CD4-positive, alpha-beta memory T cell (primary cell): ENCODE data around the gene STRN. TPM values are rescaled to one million over a fixed set of nuclear protein-coding genes. Genes with fewer than 3 reads are reported as not detected.

Source experiments
- CTCF ChIA-PET: fragments of 350-600 bp; sonication (Branson Sonifier 250); formaldehyde crosslinking; loops from one replicate; lab custom pipeline; 2021; ENCODE audit warnings: inconsistent platforms; ENCODE audit not compliant: partially characterized antibody; lab: Charles Lee
- POLR2A ChIA-PET: fragments of 350-600 bp; sonication (Branson Sonifier 250); formaldehyde crosslinking; loops from one replicate; lab custom pipeline; 2021; ENCODE audit not compliant: partially characterized antibody; lab: Charles Lee
- DNase-seq, 5 donors: peaks; one replicate each; pipeline versions ENCODE4 v3.0.0 to v3.0.0-alpha.2; 2020 to 2022; ENCODE audit warnings: mixed read lengths in 1 of 5
- H3K27ac ChIP-seq: one replicate; pipeline ENCODE4 v1.7.0; 2013; ENCODE audit warnings: low read depth, low read length
- H3K27me3 ChIP-seq: 2 replicates; pipeline ENCODE4 v1.7.0; 2013; ENCODE audit warnings: mild to moderate bottlenecking, low read length, moderate library complexity; ENCODE audit not compliant: insufficient read depth
- H3K36me3 ChIP-seq: 2 replicates; pipeline ENCODE4 v1.7.0; 2013; ENCODE audit warnings: mild to moderate bottlenecking, low read length, moderate library complexity; ENCODE audit not compliant: insufficient read depth
- H3K4me1 ChIP-seq: 2 replicates; pipeline ENCODE4 v1.7.0; 2013; ENCODE audit warnings: mild to moderate bottlenecking, low read length, moderate library complexity; ENCODE audit not compliant: insufficient read depth
- H3K4me3 ChIP-seq, 2 donors: one replicate each; pipeline ENCODE4 v1.7.0; 2013; ENCODE audit warnings: low read length in 2 of 2, mild to moderate bottlenecking in 1 of 2
- H3K9me3 ChIP-seq, 2 donors: one replicate each; pipeline ENCODE4 v1.7.0; 2013; ENCODE audit warnings: low read length in 2 of 2, control low read depth in 1 of 2; ENCODE audit not compliant: control insufficient read depth in 1 of 2
- H3K27ac Mint-ChIP-seq, 7 donors: one replicate each; pipeline ENCODE4 v1.8.0; 2020 to 2021; ENCODE audit warnings: mixed read lengths in 7 of 7, mild to moderate bottlenecking in 6 of 7, inconsistent platforms in 3 of 7, moderate library complexity in 3 of 7
- H3K27me3 Mint-ChIP-seq, 2 donors: one replicate each; pipeline ENCODE4 v1.8.0; 2020 to 2021; ENCODE audit warnings: mixed read lengths in 2 of 2
- H3K36me3 Mint-ChIP-seq, 2 donors: one replicate each; pipeline ENCODE4 v1.8.0; 2020 to 2021; ENCODE audit warnings: mixed read lengths in 2 of 2, inconsistent platforms in 1 of 2, mild to moderate bottlenecking in 1 of 2
- H3K4me1 Mint-ChIP-seq, 4 donors: one replicate each; pipeline ENCODE4 v1.8.0; 2020 to 2021; ENCODE audit warnings: mixed read lengths in 4 of 4, mild to moderate bottlenecking in 1 of 4
- H3K4me3 Mint-ChIP-seq, 8 donors: one replicate each; pipeline ENCODE4 v1.8.0; 2020 to 2021; ENCODE audit warnings: mixed read lengths in 8 of 8, mild to moderate bottlenecking in 7 of 8, moderate library complexity in 6 of 8, inconsistent platforms in 3 of 8
- H3K9me3 Mint-ChIP-seq, 8 donors: one replicate each; pipeline ENCODE4 v1.8.0; 2020 to 2021; ENCODE audit warnings: mixed read lengths in 8 of 8, mild to moderate bottlenecking in 5 of 8, inconsistent platforms in 3 of 8, moderate library complexity in 1 of 8
- intact Hi-C: fragments of 100-400 bp; cut with micrococcal nuclease; formaldehyde crosslinking; loops from one replicate; pipeline ENCODE4 v1.15.1; 2023
- polyA plus RNA-seq, 2 donors: library from polyadenylated mRNA; unstranded; fragments of 300-500 nt; fragmentation: Illumina TruSeq; gene quantifications; one replicate each; pipeline ENCODE4 v1.2.3, GENCODE V29; 2021
- total RNA-seq, 2 experiments: library from RNA; stranded (reverse); gene quantifications; one replicate each; pipeline ENCODE4 v1.2.3, GENCODE V29; 2021

STRN gene
- total and polyA plus RNA-seq, 4 experiments from 2014 or later: 6.7 to 33.4 (median 19.6) TPM

- H3K4me1 Mint-ChIP-seq: peaks cover 10 to 20% (median 16%) of the 10 kb centered on the region in 4 donors
- no peak overlapping the region for H3K27ac Mint-ChIP-seq
- intact Hi-C loops: no loop called here
- Histone ChIP-seq H3K36me3 (no peaks in the 10 kb centered on the region), H3K4me1 (no peaks in the 10 kb centered on the region), H3K27ac (no peak overlapping the region), H3K4me3 (no peak overlapping the region), H3K27me3 (no peaks in the 10 kb centered on the region), H3K9me3 (no peaks in the 10 kb centered on the region)
- CTCF ChIA-PET: interaction anchor here (0.6 to 1.3 kb wide), 2 partner anchors 10 to 1854 kb away, joined by 3 read pairs; no protein-coding TSS in a partner anchor
- POLR2A ChIA-PET: no interaction called here
- peaks cover 10 to 19% of the 10 kb centered on the region in 2 donors for H3K36me3 Mint-ChIP-seq
- no peaks in the 10 kb centered on the region for H3K9me3 Mint-ChIP-seq
- no peak overlapping the region for H3K4me3 Mint-ChIP-seq
- H3K27me3 Mint-ChIP-seq: no peaks in the 10 kb centered on the region
- DNase-seq: no peak
These were observed 48.0 kb downstream of the STRN start for GRCh38 chr2:36918307-36918706.

DNA sequence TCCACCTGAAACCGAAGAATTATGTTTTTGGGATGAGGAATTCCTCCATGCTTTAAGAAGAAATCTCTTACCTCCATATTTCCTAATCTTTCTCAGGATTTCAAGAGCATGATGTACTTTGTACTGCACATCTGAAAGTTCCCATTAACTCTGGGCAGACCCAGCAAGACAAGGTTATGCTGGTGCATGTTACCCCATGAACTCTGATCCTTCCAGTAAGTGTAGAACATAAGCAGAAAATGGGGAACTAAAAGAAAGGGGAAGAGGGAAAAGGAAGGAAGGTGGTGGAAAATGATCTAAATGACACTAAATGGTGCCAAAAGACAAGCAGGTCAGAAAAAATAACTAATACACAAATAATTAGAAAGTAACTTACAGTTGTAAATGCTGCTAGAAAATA, 50.7 kb downstream of the STRN start:
- Histone ChIP-seq H3K36me3 (no peaks in the 10 kb centered on the region), H3K27ac (no peak overlapping the region), H3K9me3 (no peaks in the 10 kb centered on the region), H3K27me3 (no peaks in the 10 kb centered on the region), H3K4me1 (no peaks in the 10 kb centered on the region), H3K4me3 (no peak overlapping the region)
- intact Hi-C loops: no loop called here
- Mint-ChIP-seq H3K27ac (peak overlapping the region in 1 of 7 donors; percentile 11), H3K27me3 (no peaks in the 10 kb centered on the region), H3K36me3 (peaks cover 4 to 10% of the 10 kb centered on the region in 2 donors), H3K9me3 (no peaks in the 10 kb centered on the region), H3K4me1 (peaks cover 0 to 5% (median 5%) of the 10 kb centered on the region in 4 donors), H3K4me3 (no peak overlapping the region)
- ChIA-PET POLR2A (no interaction called here), CTCF (no interaction called here)
- DNase-seq: no peak

DNA sequence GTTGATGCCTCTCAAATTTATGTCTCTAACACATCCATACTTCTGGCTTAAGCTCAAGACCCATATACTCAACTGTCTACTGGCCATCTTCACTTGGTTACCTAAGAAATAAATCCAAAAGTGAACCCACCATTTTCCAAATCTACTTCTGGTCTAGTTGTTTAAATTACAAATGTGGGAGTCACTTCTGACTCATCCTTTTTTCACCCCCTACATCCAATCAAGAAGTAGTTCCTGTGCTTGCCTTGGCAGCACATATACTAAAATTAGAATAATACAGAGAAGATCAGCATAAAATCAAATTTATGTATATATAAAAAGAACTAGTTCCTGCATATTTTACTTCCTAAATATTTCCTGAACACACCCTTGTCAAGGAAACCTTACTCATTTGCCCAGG, 53.6 kb downstream of the STRN start:
- POLR2A ChIA-PET: no interaction called here
- peaks cover 13 to 20% of the 10 kb centered on the region in 2 donors for H3K36me3 Mint-ChIP-seq
- intact Hi-C loops: no loop called here

DNA sequence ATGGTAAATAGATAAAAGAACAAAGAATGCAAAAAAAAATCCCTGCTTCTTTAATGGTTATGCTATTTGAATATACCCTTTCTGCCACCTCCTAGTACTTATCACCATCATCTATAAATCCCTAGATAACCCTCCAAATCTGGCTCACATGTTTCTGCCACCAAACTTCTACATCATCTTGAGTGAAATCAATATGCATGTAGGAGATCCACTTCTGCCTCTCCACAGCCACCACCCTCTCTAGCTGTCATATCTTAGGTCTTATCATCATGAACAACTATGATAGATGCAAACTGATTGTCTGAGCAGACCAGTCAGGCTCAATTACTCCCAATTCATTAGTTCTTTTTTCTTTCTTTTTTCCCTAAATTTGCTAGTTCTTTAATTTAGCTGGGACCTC, 55.3 kb downstream of the STRN start:
- CTCF ChIA-PET: no interaction called here
- DNase-seq: no peak
- POLR2A ChIA-PET: no interaction called here

More for the DNA sequence above, 53.6 kb downstream of the STRN start:
- Histone ChIP-seq H3K27me3 (no peaks in the 10 kb centered on the region), H3K9me3 (no peaks in the 10 kb centered on the region), H3K27ac (no peak overlapping the region), H3K4me3 (no peak overlapping the region), H3K36me3 (no peaks in the 10 kb centered on the region), H3K4me1 (no peaks in the 10 kb centered on the region)
- Mint-ChIP-seq H3K4me1 (peaks cover 0 to 7% (median 6%) of the 10 kb centered on the region in 4 donors), H3K27me3 (no peaks in the 10 kb centered on the region), H3K9me3 (no peaks in the 10 kb centered on the region), H3K4me3 (no peak overlapping the region), H3K27ac (no peak overlapping the region)
- CTCF ChIA-PET: interaction anchor here (1.7 kb wide), 1 partner anchor 11 kb away, joined by 4 read pairs; no protein-coding TSS in a partner anchor
- DNase-seq: no peak

GRCh38 chr2:36906277-36906676, 60.1 kb downstream of the STRN start:
- Mint-ChIP-seq H3K4me3 (no peak overlapping the region), H3K36me3 (peaks cover 16 to 25% of the 10 kb centered on the region in 2 donors), H3K9me3 (no peaks in the 10 kb centered on the region), H3K27me3 (no peaks in the 10 kb centered on the region), H3K4me1 (peaks cover 0 to 8% (median 7%) of the 10 kb centered on the region in 4 donors), H3K27ac (no peak overlapping the region)
- intact Hi-C loops: no loop called here
- CTCF ChIA-PET: no interaction called here
- no peaks in the 10 kb centered on the region for H3K27me3 ChIP-seq
- no peaks in the 10 kb centered on the region for H3K4me1 ChIP-seq
- H3K36me3 ChIP-seq: peaks cover 3% of the 10 kb centered on the region
- H3K27ac ChIP-seq: no peak overlapping the region
- H3K4me3 ChIP-seq: no peak overlapping the region
- DNase-seq: no peak
- H3K9me3 ChIP-seq: no peaks in the 10 kb centered on the region
- POLR2A ChIA-PET: no interaction called here

More for the DNA sequence above, 55.3 kb downstream of the STRN start:
- Mint-ChIP-seq H3K4me3 (no peak overlapping the region), H3K27me3 (no peaks in the 10 kb centered on the region), H3K27ac (no peak overlapping the region), H3K9me3 (no peaks in the 10 kb centered on the region), H3K36me3 (peaks cover 15 to 21% of the 10 kb centered on the region in 2 donors), H3K4me1 (peaks cover 0 to 7% (median 6%) of the 10 kb centered on the region in 4 donors)
- no peak overlapping the region for H3K27ac ChIP-seq
- no peak overlapping the region for H3K4me3 ChIP-seq
- no peaks in the 10 kb centered on the region for H3K9me3 ChIP-seq
- H3K27me3 ChIP-seq: no peaks in the 10 kb centered on the region
- H3K4me1 ChIP-seq: no peaks in the 10 kb centered on the region
- intact Hi-C loops: no loop called here
- no peaks in the 10 kb centered on the region for H3K36me3 ChIP-seq

DNA sequence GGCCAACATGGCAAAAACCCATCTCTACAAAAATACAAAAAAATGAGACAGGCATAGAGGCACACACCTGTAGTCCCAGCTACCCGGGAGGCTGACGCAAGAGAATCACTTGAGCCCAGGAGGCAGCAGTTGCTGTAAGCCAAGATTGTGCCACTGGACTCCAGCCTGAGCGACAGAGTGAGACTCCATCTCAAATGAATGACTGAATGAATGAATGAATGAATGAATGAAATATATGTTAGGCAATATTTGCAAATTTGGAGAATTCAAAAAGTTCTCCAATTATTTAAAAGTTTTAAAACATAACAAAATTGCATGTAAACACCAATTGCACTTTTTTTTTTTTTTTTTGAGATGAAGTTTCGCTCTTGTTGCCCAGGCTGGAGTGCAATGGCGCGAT, 61.7 kb downstream of the STRN start:
- Mint-ChIP-seq H3K27ac (no peak overlapping the region), H3K27me3 (no peaks in the 10 kb centered on the region), H3K9me3 (no peaks in the 10 kb centered on the region), H3K4me3 (no peak overlapping the region), H3K4me1 (peaks cover 0 to 8% (median 5%) of the 10 kb centered on the region in 4 donors), H3K36me3 (peaks cover 22 to 35% of the 10 kb centered on the region in 2 donors)
- Histone ChIP-seq H3K9me3 (no peaks in the 10 kb centered on the region), H3K4me1 (no peaks in the 10 kb centered on the region), H3K27ac (no peak overlapping the region), H3K4me3 (no peak overlapping the region), H3K36me3 (peaks cover 3% of the 10 kb centered on the region), H3K27me3 (no peaks in the 10 kb centered on the region)
- intact Hi-C loops: no loop called here
- no peak for DNase-seq
- ChIA-PET CTCF (no interaction called here), POLR2A (no interaction called here)

DNA sequence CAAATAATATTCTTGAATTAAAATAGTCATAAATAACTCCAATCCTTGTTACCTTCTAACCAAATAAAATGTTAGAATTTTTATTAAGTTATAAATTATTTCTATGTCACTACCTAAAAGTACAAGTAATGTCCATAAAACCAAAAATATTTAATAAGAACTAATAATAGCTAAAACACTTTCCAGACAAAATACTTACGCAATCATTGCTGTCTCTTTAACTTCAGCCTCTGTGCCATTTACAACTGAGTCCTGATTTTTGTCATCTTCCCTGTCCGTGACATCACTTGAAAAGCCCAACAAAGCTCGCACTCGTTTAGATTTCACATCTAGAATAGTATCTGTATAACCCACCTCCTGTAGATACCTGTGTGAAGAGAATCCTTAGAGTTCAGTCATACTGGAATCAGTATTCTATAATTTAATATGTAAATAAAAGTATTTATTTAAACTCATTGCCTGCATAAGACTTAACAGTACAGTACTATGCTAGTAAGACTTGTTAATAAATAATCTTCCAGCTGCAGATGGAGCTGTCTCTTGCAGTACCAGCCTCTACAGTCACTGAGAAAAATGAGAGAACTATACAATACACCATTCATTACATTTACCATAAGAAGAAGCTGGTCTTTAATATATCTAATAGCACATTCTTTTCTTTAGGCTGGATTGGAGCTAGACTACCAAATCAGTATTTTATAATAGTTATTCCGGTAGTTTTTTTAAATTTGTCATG, 63.8 kb downstream of the STRN start:
- no peak overlapping the region for H3K27ac ChIP-seq
- H3K36me3 ChIP-seq: peaks cover 3% of the 10 kb centered on the region
- H3K4me3 Mint-ChIP-seq: no peak overlapping the region
- intact Hi-C loops: no loop called here
- H3K27ac Mint-ChIP-seq: no peak overlapping the region
- H3K27me3 Mint-ChIP-seq: no peaks in the 10 kb centered on the region
- no peaks in the 10 kb centered on the region for H3K4me1 ChIP-seq
- H3K4me1 Mint-ChIP-seq: peaks cover 0 to 2% (median under 1%) of the 10 kb centered on the region in 4 donors
- no peak for DNase-seq
- ChIA-PET POLR2A (no interaction called here), CTCF (interaction anchor here (0.6 to 1.7 kb wide), 2 partner anchors 10 to 12 kb away, joined by 3 to 4 read pairs; no protein-coding TSS in a partner anchor)
- no peaks in the 10 kb centered on the region for H3K9me3 ChIP-seq
- no peaks in the 10 kb centered on the region for H3K27me3 ChIP-seq
- peaks cover 19 to 40% of the 10 kb centered on the region in 2 donors for H3K36me3 Mint-ChIP-seq
- no peaks in the 10 kb centered on the region for H3K9me3 Mint-ChIP-seq
- no peak overlapping the region for H3K4me3 ChIP-seq
